T1000 (cell line): ENCODE data around the gene RYR3.
"Not testable (repeated sequence)": the region's sequence is repeated elsewhere in the genome, so short reads cannot be mapped to it uniquely, and the experiment has no call there.

Experiments used
- DNase-seq: peaks from one replicate; lab custom pipeline; 2025; ENCODE audit warnings: mixed read lengths; lab: John Stamatoyannopoulos, UW

RYR3 gene

GRCh38 chr15:33773969-33774368 lies 463.2 kb downstream of the RYR3 start:
- DNase-seq: no peak

GRCh38 chr15:33778852-33779251 lies 468.1 kb downstream of the RYR3 start:
- DNase-seq: no peak

DNA sequence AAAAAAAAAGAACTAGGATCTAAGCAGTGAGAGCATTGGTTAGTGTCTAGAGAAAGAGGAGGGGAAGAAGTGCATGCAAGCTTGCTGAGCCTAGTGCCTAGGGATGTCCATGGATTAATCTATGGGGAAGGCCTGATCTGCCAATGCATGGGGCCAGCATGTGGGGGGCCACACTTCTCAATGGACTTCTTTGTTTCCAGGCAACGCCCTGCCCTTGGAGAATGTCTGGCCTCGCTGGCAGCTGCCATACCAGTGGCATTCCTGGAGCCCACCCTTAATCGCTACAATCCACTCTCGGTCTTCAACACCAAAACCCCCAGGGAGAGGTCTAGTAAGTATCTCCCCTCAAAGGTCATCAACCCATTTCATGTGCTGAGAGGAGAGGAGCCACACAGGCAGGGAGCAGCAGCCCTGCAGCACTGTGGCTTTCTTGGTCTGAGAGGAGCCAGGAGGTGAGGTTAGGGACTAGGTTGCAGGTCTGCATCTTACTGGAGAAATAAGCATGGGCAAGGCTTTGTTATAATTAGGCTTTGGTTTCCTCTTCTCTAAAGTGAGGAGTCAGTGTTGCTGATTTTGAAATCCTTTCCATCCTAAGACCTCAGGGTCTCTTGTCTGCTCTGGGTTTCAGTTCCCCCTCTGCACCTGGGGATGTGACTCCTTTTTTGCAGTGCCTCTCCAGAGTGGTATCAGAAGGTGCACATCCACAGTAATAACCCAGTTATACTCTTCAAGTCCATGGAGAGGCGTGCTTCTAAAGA lies 469.4 kb downstream of the RYR3 start:
- no peak for DNase-seq

DNA sequence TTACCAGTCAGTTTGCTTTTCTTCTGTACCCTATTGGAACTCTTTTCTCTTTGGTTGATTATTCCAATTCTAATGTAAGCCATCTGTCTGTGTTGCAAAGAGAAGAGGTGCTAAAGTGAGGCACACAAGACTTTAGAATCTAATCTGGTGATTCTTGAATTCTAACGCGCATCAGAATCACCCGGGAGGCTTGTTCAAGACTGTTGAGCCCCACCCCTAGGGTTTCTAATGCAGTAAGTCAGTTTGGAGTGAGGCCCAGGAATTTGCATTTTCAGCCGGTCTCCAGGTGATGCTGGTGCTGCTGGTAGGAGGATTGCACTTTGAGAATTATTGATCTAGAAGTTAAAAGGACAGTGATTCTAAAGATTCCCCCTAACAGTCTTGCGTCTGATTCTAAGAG lies 472.2 kb downstream of the RYR3 start:
- DNase-seq: no peak

GRCh38 chr15:33785366-33785765 lies 474.6 kb downstream of the RYR3 start:
- no peak for DNase-seq

GRCh38 chr15:33788906-33789540 lies 478.3 kb downstream of the RYR3 start:
- peak; percentile 30 for DNase-seq

GRCh38 chr15:33794453-33794852 lies 483.7 kb downstream of the RYR3 start:
- no peak for DNase-seq

GRCh38 chr15:33795070-33795469 lies 484.3 kb downstream of the RYR3 start:
- DNase-seq: no peak

DNA sequence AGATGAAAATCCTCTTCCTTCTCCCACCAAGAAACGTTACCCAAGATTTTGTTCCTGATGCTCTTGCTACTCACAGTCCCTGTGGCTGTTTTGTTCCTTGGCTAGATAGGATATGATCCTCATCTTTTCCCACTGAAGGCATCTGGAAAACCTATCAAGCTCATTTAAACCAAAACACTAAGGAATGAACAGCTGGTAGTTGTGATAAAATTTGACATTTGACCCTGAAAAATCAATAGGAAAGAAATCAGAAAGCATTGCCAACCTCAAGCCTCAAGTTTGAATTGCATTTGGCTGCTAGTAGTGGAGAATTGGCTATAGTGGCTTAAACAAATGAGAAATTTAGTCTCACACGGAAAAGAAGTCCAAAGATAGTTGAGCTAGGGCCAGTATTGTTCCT lies 486.9 kb downstream of the RYR3 start:
- DNase-seq: no peak

- no peak for DNase-seq
Measured at GRCh38 chr15:33801954-33802353, 491.2 kb downstream of the RYR3 start.

- no peak for DNase-seq
Measured at GRCh38 chr15:33807665-33808064, 496.9 kb downstream of the RYR3 start.

- no peak for DNase-seq
Measured at GRCh38 chr15:33808720-33809457, 498.1 kb downstream of the RYR3 start.

GRCh38 chr15:33810073-33810595 lies 499.4 kb downstream of the RYR3 start:
- no peak for DNase-seq

GRCh38 chr15:33810806-33811205 lies 500.0 kb downstream of the RYR3 start:
- DNase-seq: no peak

- DNase-seq: no peak
Measured at GRCh38 chr15:33813891-33814290, 503.1 kb downstream of the RYR3 start.

GRCh38 chr15:33819499-33819898 lies 508.7 kb downstream of the RYR3 start:
- DNase-seq: not testable (repeated sequence)

- no peak for DNase-seq
Measured at GRCh38 chr15:33822479-33822878, 511.7 kb downstream of the RYR3 start.

DNA sequence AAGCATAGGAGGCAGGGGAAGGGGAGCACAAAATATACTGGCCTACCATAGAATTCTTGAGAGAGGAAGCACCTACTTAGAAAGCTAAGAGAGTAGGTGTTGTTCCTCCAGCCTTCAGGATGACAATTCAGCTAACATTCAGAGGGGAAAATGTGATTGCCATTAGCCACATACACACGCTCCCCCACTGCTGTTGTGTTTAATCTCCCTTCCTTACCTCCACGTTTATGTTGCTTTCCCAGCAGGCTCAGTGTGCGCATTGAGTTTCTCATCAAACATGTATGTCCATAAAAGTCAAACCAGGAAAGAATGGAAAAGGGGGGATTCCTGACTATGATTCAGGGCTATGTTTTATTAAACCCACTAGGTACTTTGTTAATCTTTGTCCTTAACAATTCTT lies 512.4 kb downstream of the RYR3 start:
- DNase-seq: no peak

- no peak for DNase-seq
Measured at GRCh38 chr15:33825453-33825852, 514.7 kb downstream of the RYR3 start.

DNA sequence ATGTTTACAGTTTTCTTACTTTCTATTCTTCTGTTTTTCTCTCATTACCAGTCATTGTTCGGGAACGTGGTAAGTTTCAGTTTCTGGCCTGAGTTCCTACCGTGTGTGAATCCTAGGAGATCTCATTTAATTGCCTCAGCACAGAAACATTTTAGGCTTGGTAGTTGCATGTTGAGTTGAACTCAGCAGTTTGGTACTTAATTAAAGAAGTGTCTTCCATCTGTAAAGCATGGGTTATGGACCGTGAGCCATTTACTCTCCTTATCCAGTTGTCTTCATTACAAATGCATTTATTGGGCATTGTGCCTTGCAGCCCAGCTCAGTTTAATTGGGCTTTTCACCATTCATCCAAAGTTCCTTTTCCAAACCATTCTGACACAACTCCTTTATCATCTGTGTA lies 515.4 kb downstream of the RYR3 start:
- DNase-seq: no peak

DNA sequence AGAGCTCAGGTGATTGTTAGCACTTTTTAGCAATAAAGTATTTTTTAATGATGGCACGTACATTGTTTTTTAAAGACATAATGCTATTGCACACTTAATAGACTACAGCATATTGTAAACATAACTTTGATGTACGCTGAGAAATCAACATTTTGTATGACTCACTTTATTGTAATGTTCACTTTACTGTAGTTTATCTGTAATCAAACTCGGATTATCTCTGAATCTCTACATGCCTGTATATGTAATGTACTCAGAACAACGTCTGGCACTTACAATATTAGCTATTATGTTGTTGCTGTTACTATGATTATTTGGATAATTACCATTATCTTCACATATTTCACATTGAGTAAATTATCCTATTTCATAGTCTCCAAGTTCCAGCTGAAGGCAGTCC lies 519.6 kb downstream of the RYR3 start:
- DNase-seq: no peak

DNA sequence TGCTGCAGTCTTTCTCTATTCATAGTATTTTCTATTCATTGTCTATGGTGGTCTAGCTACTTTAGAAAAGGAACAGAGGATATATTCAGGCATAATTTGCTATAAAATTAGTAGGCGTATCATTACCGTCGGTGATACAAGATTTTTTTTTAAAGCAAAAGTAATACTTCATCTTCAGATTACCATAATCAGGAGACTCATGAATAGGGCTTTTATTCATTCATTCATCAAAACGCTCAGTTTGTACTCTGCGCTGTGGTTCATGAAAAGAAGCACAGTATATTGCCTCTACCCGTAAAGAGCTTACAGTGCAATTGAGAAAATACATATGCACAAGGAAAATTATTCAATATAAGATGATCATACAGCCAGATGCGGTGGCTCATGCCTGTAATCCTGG lies 520.9 kb downstream of the RYR3 start:
- no peak for DNase-seq
